Transverse colon (tissue), 4 donors: ENCODE data around the gene UBXN10.

ENCODE experiments used
- EP300 ChIP-seq: sonication (generic); formaldehyde crosslinking; IDR thresholded peaks from one replicate; pipeline ENCODE4 v1.6.1; 2017; ENCODE audit warnings: antibody characterized with exemption, low read depth
- POLR2A ChIP-seq: fragments of 450-650 bp; IDR thresholded peaks from one replicate; pipeline ENCODE4 v1.6.1; 2016; ENCODE audit warnings: antibody characterized with exemption, mild to moderate bottlenecking, moderate library complexity
- POLR2AphosphoS5 ChIP-seq, 3 donors: sonication (generic); formaldehyde crosslinking; IDR thresholded peaks; one replicate each; pipeline ENCODE4 v1.6.1; 2016; ENCODE audit warnings: antibody characterized with exemption in 3 of 3
- TF ChIP-seq, protein P1 (sequence below), 5 experiments: fragments of 200-600 bp in 3 of 5; fragments of 450-650 bp in 2 of 5; sonication (generic) in 3 of 5; IDR thresholded peaks; 1 replicate in 2 of 5; 2 replicates in 3 of 5; pipeline ENCODE4 v1.5.1; 2016 to 2017; ENCODE audit warnings: antibody characterized with exemption in 5 of 5, inconsistent platforms in 3 of 5, mild to moderate bottlenecking in 2 of 5, moderate library complexity in 1 of 5

DNA sequence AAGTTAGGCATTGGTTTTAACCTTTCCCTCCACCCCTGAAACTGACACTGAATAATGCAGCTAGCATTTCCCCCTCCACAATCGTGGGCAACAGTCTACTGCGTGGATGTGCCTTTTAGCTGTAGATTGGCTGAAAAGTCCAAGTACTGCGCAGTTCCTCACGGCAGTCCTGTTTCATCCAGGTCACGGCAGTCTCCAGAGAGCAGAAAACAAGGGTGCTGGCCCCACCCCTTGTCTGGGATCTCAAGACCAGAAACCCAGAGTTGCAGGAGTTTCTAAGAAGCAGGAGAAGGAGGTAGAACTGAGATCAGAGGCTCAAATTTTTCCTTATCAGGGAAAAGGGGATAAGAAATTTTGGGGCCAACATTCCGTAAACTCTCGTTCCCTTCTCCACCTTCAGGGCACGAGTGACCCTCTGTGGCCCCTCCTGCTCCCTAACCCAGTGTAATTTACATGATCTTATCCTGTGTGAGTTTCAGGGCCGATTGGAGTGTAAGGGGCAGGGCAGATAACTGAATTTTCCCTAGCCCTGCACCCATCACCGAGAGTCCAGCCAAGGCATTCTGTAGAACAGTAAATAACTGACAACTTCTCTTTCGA lies 26.3 kb downstream of the UBXN10 start:
- TF ChIP-seq EP300 (no peak), POLR2A (no peak), POLR2AphosphoS5 (IDR thresholded peaks at IDR 0.05) (no peak)
- TF ChIP-seq, protein P1, sequence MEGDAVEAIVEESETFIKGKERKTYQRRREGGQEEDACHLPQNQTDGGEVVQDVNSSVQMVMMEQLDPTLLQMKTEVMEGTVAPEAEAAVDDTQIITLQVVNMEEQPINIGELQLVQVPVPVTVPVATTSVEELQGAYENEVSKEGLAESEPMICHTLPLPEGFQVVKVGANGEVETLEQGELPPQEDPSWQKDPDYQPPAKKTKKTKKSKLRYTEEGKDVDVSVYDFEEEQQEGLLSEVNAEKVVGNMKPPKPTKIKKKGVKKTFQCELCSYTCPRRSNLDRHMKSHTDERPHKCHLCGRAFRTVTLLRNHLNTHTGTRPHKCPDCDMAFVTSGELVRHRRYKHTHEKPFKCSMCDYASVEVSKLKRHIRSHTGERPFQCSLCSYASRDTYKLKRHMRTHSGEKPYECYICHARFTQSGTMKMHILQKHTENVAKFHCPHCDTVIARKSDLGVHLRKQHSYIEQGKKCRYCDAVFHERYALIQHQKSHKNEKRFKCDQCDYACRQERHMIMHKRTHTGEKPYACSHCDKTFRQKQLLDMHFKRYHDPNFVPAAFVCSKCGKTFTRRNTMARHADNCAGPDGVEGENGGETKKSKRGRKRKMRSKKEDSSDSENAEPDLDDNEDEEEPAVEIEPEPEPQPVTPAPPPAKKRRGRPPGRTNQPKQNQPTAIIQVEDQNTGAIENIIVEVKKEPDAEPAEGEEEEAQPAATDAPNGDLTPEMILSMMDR (IDR thresholded peaks at IDR 0.05), result no peak
